ENCODE results near the gene SFXN4. TPM values are rescaled to one million over a fixed set of nuclear protein-coding genes. Genes with fewer than 3 reads are reported as not detected.

Gene SFXN4
- total RNA-seq, 3 donors from 2014 or later (not counting 1 experiment from before 2014, with no cell fraction given) = 5.5 to 13.7 (median 8.1) TPM

- H3K4me1 Mint-ChIP-seq = peaks cover 19 to 28% of the 10 kb centered on the region in 2 donors
- H3K4me3 Mint-ChIP-seq = peak overlapping the region; percentile 92
- intact Hi-C loops (cut with micrococcal nuclease) = loop anchor here (2.0 kb wide), 1 partner anchor 24 kb away; the partner anchor contains the start of gene EIF3A
- no peaks in the 10 kb centered on the region for H3K36me3 Mint-ChIP-seq
- Histone ChIP-seq H3K4me1 (ENCODE audit: control insufficient read depth, insufficient read depth, low read length) (peaks cover 26% of the 10 kb centered on the region), H3K27ac (ENCODE audit: low read length) (peak overlapping the region; percentile 8), H3K4me3 (ENCODE audit: low read length) (peak overlapping the region; percentile 47), H3K36me3 (ENCODE audit: control insufficient read depth, insufficient read depth, low read length) (peaks cover 12% of the 10 kb centered on the region), H3K9me3 (ENCODE audit: control insufficient read depth, insufficient read depth, low read length) (no peaks in the 10 kb centered on the region), H3K27me3 (ENCODE audit: control insufficient read depth, insufficient read depth, low read length) (no peaks in the 10 kb centered on the region)
- H3K27ac Mint-ChIP-seq = peak overlapping the region; percentile 38 to 77
- ATAC-seq (no peak), DNase-seq (peak in 1 of 2 donors; percentile 28)
- no peak for TF ChIP-seq CTCF (IDR thresholded peaks at IDR 0.05)
- WGBS (ENCODE audit: insufficient coverage) = under 1% methylated on average over 22 of the region's 22 CpGs
- no peaks in the 10 kb centered on the region for H3K9me3 Mint-ChIP-seq
- H3K27me3 Mint-ChIP-seq (ENCODE audit: low read depth in 2 of 2) = no peaks in the 10 kb centered on the region
These were observed 60.9 kb downstream of the SFXN4 start for GRCh38 chr10:119104654-119105015.

GRCh38 chr10:119103903-119104653 lies 61.4 kb downstream of the SFXN4 start, which contains the start of gene DENND10:
Gene DENND10 (plus strand): TSS chr10:119104113. CDS start chr10:119104143, 30 bp downstream.
- Histone ChIP-seq H3K4me1 (ENCODE audit: control insufficient read depth, insufficient read depth, low read length) (peaks cover 26% of the 10 kb centered on the region), H3K27ac (ENCODE audit: low read length) (peak within 1 kb of the TSS; percentile 54), H3K27me3 (ENCODE audit: control insufficient read depth, insufficient read depth, low read length) (no peaks in the 10 kb centered on the region), H3K4me3 (ENCODE audit: low read length) (peak within 1 kb of the TSS; percentile 47), H3K36me3 (ENCODE audit: control insufficient read depth, insufficient read depth, low read length) (peaks cover 8% of the 10 kb centered on the region), H3K9me3 (ENCODE audit: control insufficient read depth, insufficient read depth, low read length) (no peaks in the 10 kb centered on the region)
- no peaks in the 10 kb centered on the region for H3K27me3 Mint-ChIP-seq (ENCODE audit: low read depth in 2 of 2)
- H3K4me1 Mint-ChIP-seq = peaks cover 19 to 28% of the 10 kb centered on the region in 2 donors
- ATAC-seq (peak; percentile 89 to 95 (median 92)), DNase-seq (peak; percentile 69 to 89)
- H3K4me3 Mint-ChIP-seq = peak within 1 kb of the TSS; percentile 92
- under 1% methylated on average over 85 of the region's 91 CpGs for WGBS (ENCODE audit: insufficient coverage)
- no peaks in the 10 kb centered on the region for H3K9me3 Mint-ChIP-seq
- H3K27ac Mint-ChIP-seq = peak within 1 kb of the TSS; percentile 77 to 80
- intact Hi-C loops (cut with micrococcal nuclease) = loop anchor here (2.0 kb wide), 1 partner anchor 23 kb away; the partner anchor contains the start of gene EIF3A
- TF ChIP-seq CTCF (IDR thresholded peaks at IDR 0.05) = no peak
- H3K36me3 Mint-ChIP-seq = no peaks in the 10 kb centered on the region

- peak overlapping the region; percentile 54 for H3K27ac ChIP-seq (ENCODE audit: low read length)
- TF ChIP-seq CTCF (IDR thresholded peaks at IDR 0.05) = no peak
- H3K36me3 ChIP-seq (ENCODE audit: control insufficient read depth, insufficient read depth, low read length) = peaks cover 2% of the 10 kb centered on the region
- Mint-ChIP-seq H3K36me3 (no peaks in the 10 kb centered on the region), H3K9me3 (no peaks in the 10 kb centered on the region), H3K4me1 (peaks cover 19 to 28% of the 10 kb centered on the region in 2 donors), H3K4me3 (peak overlapping the region; percentile 78), H3K27ac (peak overlapping the region; percentile 47 to 80), H3K27me3 (ENCODE audit: low read depth in 2 of 2) (no peaks in the 10 kb centered on the region)
- intact Hi-C loops (cut with micrococcal nuclease) = no loop called here
- DNase-seq (peak in 1 of 2 donors; percentile 39), ATAC-seq (no peak)
- H3K4me3 ChIP-seq (ENCODE audit: low read length) = no peak overlapping the region
- peaks cover 26% of the 10 kb centered on the region for H3K4me1 ChIP-seq (ENCODE audit: control insufficient read depth, insufficient read depth, low read length)
- no peaks in the 10 kb centered on the region for H3K27me3 ChIP-seq (ENCODE audit: control insufficient read depth, insufficient read depth, low read length)
- WGBS (ENCODE audit: insufficient coverage) = 87% methylated on average over 11 of the region's 12 CpGs
- H3K9me3 ChIP-seq (ENCODE audit: control insufficient read depth, insufficient read depth, low read length) = no peaks in the 10 kb centered on the region
These were observed 62.1 kb downstream of the SFXN4 start for GRCh38 chr10:119103241-119103902.
